ENCODE data around the gene CAPN15.

Gene CAPN15

GRCh38 chr16:516301-516700 lies 11.2 kb upstream of the CAPN15 start:
- TF ChIP-seq CTCF (IDR thresholded peaks at IDR 0.05; ENCODE audit: borderline replicate concordance, insufficient read depth, low read depth, low read length) = no peak
- H3K4me3 ChIP-seq (ENCODE audit: low read depth, low read length) = no peak overlapping the region

- TF ChIP-seq CTCF (IDR thresholded peaks at IDR 0.05; ENCODE audit: borderline replicate concordance, insufficient read depth, low read depth, low read length) = no peak
- H3K4me3 ChIP-seq (ENCODE audit: low read depth, low read length) = no peak overlapping the region
These were observed 8.7 kb upstream of the CAPN15 start for GRCh38 chr16:518858-519257.

- H3K4me3 ChIP-seq (ENCODE audit: low read depth, low read length) = no peak overlapping the region
- TF ChIP-seq CTCF (IDR thresholded peaks at IDR 0.05; ENCODE audit: borderline replicate concordance, insufficient read depth, low read depth, low read length) = no peak
These were observed 8.1 kb upstream of the CAPN15 start for GRCh38 chr16:519425-519824.

GRCh38 chr16:519841-520687 lies 7.4 kb upstream of the CAPN15 start:
- H3K4me3 ChIP-seq (ENCODE audit: low read depth, low read length) = no peak overlapping the region
- TF ChIP-seq CTCF (IDR thresholded peaks at IDR 0.05; ENCODE audit: borderline replicate concordance, insufficient read depth, low read depth, low read length) = no peak

GRCh38 chr16:520847-521246 lies 6.7 kb upstream of the CAPN15 start:
- H3K4me3 ChIP-seq (ENCODE audit: low read depth, low read length) = no peak overlapping the region
- TF ChIP-seq CTCF (IDR thresholded peaks at IDR 0.05; ENCODE audit: borderline replicate concordance, insufficient read depth, low read depth, low read length) = no peak

GRCh38 chr16:521381-522210 lies 5.9 kb upstream of the CAPN15 start:
- no peak for TF ChIP-seq CTCF (IDR thresholded peaks at IDR 0.05; ENCODE audit: borderline replicate concordance, insufficient read depth, low read depth, low read length)
- H3K4me3 ChIP-seq (ENCODE audit: low read depth, low read length) = no peak overlapping the region
